Effector memory CD8-positive, alpha-beta T cell (primary cell): ENCODE measurements around the gene CCDC85C.

ENCODE experiments used
- ATAC-seq: fragments of 150-1000 bp; cut with Tn5 transposase; replicated peaks from 2 replicates; pipeline ENCODE4 v1.10.0; 2021; ENCODE audit warnings: mild to moderate bottlenecking, moderate library complexity
- DNase-seq, 3 experiments: peaks; one replicate each; pipeline ENCODE4 v3.0.0; 2021
- H3K27ac Mint-ChIP-seq, 2 donors: one replicate each; pipeline ENCODE4 v1.8.0; 2022; ENCODE audit warnings: mild to moderate bottlenecking in 2 of 2, mixed read lengths in 2 of 2, moderate library complexity in 2 of 2
- H3K27me3 Mint-ChIP-seq, 2 donors: one replicate each; pipeline ENCODE4 v1.8.0; 2022; ENCODE audit warnings: mixed read lengths in 2 of 2
- H3K36me3 Mint-ChIP-seq: one replicate; pipeline ENCODE4 v1.8.0; 2022; ENCODE audit warnings: mild to moderate bottlenecking, moderate library complexity, mixed read lengths; ENCODE audit not compliant: insufficient read depth
- H3K4me1 Mint-ChIP-seq, 2 donors: one replicate each; pipeline ENCODE4 v1.8.0; 2022; ENCODE audit warnings: low read depth in 2 of 2, mixed read lengths in 2 of 2
- H3K4me3 Mint-ChIP-seq, 2 donors: one replicate each; pipeline ENCODE4 v1.8.0; 2022; ENCODE audit warnings: mild to moderate bottlenecking in 2 of 2, mixed read lengths in 2 of 2, moderate library complexity in 2 of 2
- H3K9me3 Mint-ChIP-seq, 2 donors: one replicate each; pipeline ENCODE4 v1.8.0; 2022; ENCODE audit warnings: mixed read lengths in 2 of 2

CCDC85C gene

DNA sequence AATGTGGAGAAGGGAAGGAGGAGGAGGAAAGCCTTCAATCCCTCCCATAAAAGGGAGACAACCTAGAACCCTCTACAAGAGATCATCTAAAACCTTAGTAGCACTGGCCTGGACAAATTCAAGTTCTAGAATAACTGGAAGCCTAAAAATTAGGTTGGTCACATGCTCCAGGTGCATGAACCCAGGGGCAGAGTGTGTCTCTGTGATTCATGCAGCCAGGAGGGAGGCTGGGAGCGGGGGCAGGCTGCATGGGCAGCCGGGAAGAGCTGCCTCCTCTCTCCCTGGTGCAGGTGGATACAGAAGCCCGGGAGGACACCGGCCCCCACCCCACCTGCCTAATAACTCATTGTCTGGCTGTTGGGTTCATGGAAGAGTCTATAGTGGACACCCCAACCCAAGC is 38.6 kb downstream of the CCDC85C start:
- H3K36me3 Mint-ChIP-seq = peaks cover 4% of the 10 kb centered on the region
- peaks cover 15 to 24% of the 10 kb centered on the region in 2 donors for H3K4me1 Mint-ChIP-seq
- peak overlapping the region in 1 of 2 donors; percentile 17 for H3K27ac Mint-ChIP-seq
- H3K27me3 Mint-ChIP-seq = no peaks in the 10 kb centered on the region
- no peak for ATAC-seq
- no peaks in the 10 kb centered on the region for H3K9me3 Mint-ChIP-seq
- no peak for DNase-seq
- H3K4me3 Mint-ChIP-seq = no peak overlapping the region

DNA sequence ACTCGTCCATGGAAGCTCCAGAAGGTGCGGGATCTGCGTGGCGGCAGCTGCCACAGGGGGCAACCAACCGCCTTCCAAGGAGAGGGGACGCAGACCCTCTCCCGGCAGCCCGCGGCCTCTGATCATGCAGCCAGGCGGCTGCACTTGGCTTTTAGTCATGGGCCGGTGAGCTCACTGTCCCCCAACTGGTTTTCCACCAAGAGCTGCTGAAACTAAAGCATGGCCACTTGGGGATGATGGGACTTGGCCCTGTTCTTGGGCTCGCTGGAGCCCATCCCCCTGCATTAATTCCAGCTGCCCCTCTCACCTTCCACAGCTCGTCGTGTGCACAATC is 39.1 kb downstream of the CCDC85C start:
- DNase-seq = no peak
- Mint-ChIP-seq H3K27me3 (no peaks in the 10 kb centered on the region), H3K36me3 (no peaks in the 10 kb centered on the region), H3K27ac (no peak overlapping the region), H3K4me1 (peaks cover 15 to 22% of the 10 kb centered on the region in 2 donors), H3K4me3 (no peak overlapping the region), H3K9me3 (no peaks in the 10 kb centered on the region)
- ATAC-seq = no peak

DNA sequence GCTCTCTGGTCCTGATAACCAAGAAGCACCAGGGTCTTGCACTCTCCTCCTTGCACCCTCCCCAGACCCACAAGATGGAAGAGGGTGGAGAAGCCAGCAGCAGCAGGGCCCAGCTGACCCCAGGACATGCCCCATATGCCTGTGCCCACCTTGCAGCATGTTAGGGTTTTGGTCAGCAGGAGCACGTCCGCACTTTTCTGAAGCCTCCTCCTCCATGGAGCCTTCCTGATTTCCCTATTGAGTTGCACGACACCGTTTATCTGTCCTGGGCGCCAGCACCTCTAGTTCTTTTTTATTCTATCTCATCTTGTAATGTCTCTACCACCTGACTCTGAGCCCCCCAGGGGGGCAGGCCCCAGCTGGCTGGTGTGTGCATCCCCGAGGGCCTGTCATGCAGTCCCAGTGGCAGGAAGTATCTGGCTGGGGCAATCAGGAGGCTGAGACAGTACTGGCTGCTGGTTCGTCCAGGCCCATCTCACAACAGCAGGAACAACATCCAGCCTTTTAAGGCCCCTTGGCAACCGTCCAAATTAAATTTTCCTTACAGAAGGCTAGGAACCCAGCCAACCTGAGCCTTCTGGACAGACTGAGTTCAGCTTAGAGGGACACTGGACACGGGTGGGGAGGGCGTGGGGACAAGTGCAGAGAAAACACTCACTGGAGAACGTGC is 39.6 kb downstream of the CCDC85C start:
- DNase-seq (no peak), ATAC-seq (no peak)
- H3K36me3 Mint-ChIP-seq = no peaks in the 10 kb centered on the region
- no peak overlapping the region for H3K27ac Mint-ChIP-seq
- no peak overlapping the region for H3K4me3 Mint-ChIP-seq
- peaks cover 11 to 20% of the 10 kb centered on the region in 2 donors for H3K4me1 Mint-ChIP-seq
- no peaks in the 10 kb centered on the region for H3K9me3 Mint-ChIP-seq
- no peaks in the 10 kb centered on the region for H3K27me3 Mint-ChIP-seq

DNA sequence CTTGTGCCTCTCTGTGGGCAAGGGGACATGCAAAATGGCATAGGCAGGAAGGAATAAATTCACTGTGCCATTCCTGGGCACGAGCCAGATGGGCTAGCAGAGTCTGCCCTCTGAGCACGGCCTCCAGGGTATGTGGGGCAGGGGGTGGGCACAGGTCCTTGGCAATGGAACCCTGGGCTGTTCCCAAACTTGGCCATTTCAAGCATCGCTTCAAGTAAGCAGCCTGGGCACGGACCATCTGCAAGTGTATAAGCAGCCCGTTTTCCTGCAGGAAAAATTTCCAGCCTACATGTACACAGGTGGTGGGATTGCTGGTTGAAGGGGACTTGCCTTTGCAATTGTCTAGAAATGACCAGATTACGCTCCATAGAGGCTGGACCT is 40.3 kb downstream of the CCDC85C start:
- H3K27ac Mint-ChIP-seq = no peak overlapping the region
- peaks cover 6 to 17% of the 10 kb centered on the region in 2 donors for H3K4me1 Mint-ChIP-seq
- H3K9me3 Mint-ChIP-seq = no peaks in the 10 kb centered on the region
- H3K4me3 Mint-ChIP-seq = no peak overlapping the region
- no peaks in the 10 kb centered on the region for H3K36me3 Mint-ChIP-seq
- ATAC-seq (no peak), DNase-seq (no peak)
- no peaks in the 10 kb centered on the region for H3K27me3 Mint-ChIP-seq

DNA sequence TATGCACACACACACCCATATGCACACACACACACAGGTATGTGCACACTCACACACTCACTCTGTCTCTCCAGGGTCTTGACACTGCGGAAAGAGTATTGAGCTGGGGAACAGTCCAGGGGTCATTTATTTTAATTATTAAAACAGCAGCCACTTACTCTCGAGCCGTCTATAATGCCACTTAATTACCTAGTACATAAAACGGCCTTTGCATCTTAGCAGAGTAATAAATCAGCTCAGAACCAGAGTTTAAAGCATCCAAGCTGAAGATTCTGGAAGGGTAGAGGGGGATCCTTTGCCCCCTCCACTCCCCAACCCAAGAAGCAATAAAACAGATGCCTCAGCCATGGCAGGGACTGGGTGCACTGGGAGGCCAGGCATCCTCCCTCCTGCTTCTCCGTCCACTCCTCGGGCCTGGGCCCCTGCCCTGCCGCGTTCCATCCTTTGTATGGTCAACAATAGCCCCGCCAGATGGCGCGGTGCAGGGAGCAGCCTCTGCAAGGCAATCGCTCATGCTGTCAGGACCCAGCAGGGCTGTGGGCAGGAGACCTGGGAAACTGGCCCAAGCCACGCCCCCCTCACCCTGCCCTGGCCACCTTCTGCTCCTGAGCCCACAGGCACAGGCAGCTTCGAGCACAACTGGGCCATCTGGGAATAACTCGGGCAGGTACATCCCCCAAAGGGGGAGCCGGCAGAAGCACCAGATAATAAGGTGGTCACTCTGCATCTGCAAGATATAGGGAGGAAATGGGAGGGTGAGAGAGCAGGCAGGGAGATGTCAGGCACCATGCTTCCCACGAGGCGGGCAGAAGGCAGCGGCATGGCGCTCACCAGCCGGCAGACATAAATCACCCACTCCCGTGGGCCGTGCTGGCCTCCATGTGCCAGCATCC is 40.9 kb downstream of the CCDC85C start:
- peaks cover 6 to 17% of the 10 kb centered on the region in 2 donors for H3K4me1 Mint-ChIP-seq
- ATAC-seq = no peak
- H3K9me3 Mint-ChIP-seq = no peaks in the 10 kb centered on the region
- H3K27me3 Mint-ChIP-seq = no peaks in the 10 kb centered on the region
- no peaks in the 10 kb centered on the region for H3K36me3 Mint-ChIP-seq
- H3K4me3 Mint-ChIP-seq = no peak overlapping the region
- no peak overlapping the region for H3K27ac Mint-ChIP-seq
- DNase-seq = no peak

DNA sequence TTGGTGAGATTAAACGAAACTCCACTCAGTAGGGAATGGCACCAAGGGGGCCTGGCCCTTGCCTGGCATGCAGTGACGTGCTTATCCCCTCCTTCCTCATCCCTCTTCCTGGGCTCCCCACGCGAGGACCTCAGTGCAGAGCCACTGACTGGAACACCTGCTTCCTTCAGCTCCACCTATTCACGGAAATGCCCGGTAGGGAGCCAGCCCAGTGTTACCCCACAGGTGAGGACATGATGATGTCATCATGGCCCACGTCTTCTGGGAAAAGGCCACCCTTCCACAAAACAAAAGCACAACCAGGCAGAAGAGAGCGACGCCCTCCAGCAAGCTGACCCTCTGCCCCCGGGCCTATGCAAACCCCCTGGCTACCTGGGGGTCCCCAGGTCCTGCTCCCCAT is 42.1 kb downstream of the CCDC85C start:
- H3K4me3 Mint-ChIP-seq = no peak overlapping the region
- no peak for ATAC-seq
- no peaks in the 10 kb centered on the region for H3K27me3 Mint-ChIP-seq
- no peaks in the 10 kb centered on the region for H3K9me3 Mint-ChIP-seq
- H3K4me1 Mint-ChIP-seq = peaks cover 6 to 17% of the 10 kb centered on the region in 2 donors
- DNase-seq = no peak
- H3K27ac Mint-ChIP-seq = no peak overlapping the region
- no peaks in the 10 kb centered on the region for H3K36me3 Mint-ChIP-seq

DNA sequence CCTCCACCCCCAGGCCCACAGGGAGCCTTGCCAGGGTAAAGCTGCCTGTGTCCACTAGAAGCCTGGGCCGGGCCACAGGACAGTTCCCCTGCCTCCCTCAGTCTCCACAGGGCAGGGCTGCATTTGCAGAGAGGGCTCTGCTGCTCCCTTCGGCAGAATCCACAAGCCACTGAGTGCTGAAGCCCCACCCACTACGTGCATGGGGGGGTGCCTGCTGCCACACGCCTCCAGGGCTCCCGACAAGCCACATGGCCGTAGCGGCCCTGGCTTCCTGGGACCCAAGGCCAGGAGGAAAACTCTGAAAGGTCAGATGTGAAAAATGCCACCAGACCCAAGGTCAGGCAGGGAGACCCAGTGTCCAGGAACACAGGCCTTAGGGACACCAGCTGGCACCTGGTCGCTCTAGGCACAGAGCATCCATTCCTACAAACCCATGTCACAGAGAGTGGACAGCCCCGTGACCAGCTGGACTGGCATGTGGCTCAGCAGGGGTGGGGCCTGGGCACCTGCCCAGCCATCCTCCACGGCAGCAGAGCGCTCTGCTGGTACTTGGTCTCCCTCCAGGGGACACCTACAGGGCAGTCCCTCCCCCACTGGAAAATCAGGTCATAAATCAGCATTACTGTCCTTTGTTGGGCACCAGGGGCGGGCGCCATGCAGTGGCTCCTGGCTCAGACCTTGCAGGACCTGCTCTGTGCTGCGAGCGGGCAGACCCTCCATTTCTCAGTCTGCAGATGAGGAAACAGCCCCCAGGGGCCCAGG is 42.9 kb downstream of the CCDC85C start:
- no peak overlapping the region for H3K4me3 Mint-ChIP-seq
- DNase-seq = no peak
- H3K27me3 Mint-ChIP-seq = no peaks in the 10 kb centered on the region
- no peak for ATAC-seq
- no peaks in the 10 kb centered on the region for H3K9me3 Mint-ChIP-seq
- peaks cover 6 to 17% of the 10 kb centered on the region in 2 donors for H3K4me1 Mint-ChIP-seq
- H3K36me3 Mint-ChIP-seq = no peaks in the 10 kb centered on the region
- H3K27ac Mint-ChIP-seq = no peak overlapping the region

DNA sequence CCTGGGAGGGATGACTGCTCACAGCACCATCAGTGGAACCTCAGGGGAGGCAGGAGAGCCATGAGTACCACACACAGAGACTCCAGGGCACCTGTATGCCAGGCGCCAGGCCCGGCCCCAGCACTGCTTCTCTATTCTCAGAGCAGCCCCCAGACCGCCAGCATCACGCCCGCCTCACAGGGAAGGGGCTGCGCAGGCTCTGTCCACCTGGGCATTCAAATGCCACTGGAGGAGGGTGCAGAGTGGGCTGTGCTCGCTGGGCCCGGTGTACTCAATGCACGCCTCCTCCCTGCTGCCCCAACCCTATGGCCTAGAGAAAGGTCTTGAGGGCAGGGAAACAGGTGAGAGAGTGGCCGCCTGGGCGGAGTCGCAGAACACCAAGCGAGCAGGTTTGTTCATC is 43.6 kb downstream of the CCDC85C start:
- ATAC-seq = no peak
- no peak overlapping the region for H3K27ac Mint-ChIP-seq

DNA sequence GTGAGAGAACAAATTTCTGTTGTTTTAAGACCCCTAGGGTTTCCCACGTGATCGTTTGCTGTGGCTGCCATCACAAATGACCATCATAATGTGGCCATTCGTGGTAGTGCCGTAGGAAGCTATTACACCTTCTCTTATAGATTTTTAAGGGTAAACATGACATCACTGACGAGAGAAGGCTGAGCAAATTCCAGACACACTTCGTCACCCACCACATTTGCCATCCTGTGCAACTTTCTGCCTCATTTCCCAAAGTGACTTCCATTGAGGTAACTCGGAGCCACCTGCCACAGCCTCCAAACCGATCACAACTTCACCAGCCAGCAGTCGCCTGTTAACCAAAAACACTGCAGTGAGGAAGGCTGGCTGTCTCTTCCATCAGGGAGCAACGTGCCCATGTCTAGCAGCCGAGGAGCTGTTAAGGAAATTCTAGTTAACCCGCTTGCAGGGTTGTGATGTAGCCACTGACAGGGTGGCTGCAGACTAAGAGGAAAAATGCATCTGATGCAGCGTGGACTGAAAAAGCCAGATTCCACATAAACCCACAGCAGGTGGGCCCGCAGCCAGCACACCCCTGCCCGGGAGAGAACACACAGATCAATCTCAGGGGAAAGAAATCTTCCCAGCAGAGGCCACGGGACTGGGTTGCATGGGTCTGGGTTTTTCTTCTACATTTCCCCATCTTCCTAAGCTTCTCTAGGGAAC is 44.6 kb downstream of the CCDC85C start:
- no peaks in the 10 kb centered on the region for H3K9me3 Mint-ChIP-seq
- no peaks in the 10 kb centered on the region for H3K27me3 Mint-ChIP-seq
- H3K4me3 Mint-ChIP-seq = no peak overlapping the region
- H3K36me3 Mint-ChIP-seq = no peaks in the 10 kb centered on the region
- peak overlapping the region; percentile 29 for H3K27ac Mint-ChIP-seq
- peaks cover 0 to 11% of the 10 kb centered on the region in 2 donors for H3K4me1 Mint-ChIP-seq
- ATAC-seq (no peak), DNase-seq (no peak)

More for the DNA sequence above, 43.6 kb downstream of the CCDC85C start:
- no peak for DNase-seq
- no peaks in the 10 kb centered on the region for H3K36me3 Mint-ChIP-seq
- no peak overlapping the region for H3K4me3 Mint-ChIP-seq
- H3K4me1 Mint-ChIP-seq = peaks cover under 1 to 17% of the 10 kb centered on the region in 2 donors
- H3K27me3 Mint-ChIP-seq = no peaks in the 10 kb centered on the region
- H3K9me3 Mint-ChIP-seq = no peaks in the 10 kb centered on the region

DNA sequence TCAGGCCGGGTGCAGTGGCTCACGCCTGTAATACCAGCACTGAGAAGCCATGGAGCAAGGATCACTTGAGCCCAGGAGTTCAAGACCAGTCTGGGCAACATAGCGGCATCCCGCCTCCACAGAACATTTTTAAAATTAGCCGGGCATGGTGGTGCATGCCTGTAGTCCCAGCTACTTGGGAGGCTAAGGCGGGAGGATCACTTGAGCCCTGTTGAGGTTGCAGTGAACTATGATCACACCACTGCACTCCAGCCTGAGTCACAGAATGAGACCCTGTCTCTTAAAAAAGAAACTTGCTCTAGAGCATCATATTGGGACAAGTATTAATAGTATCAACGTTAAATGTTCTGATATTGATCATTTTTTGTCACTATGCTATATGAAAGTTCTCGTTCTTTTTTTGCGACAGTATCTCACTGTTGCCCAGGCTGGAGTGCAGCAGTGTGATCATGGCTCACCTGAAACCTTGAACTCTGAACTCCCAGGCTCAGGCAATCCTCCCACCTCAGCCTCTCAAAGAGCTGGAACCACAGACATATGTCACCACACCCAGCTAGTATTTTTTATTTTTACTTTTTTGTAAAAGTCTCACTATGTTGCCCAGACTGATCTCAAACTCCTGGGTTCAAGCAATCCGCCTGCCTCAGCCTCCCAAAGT is 47.7 kb downstream of the CCDC85C start:
- Mint-ChIP-seq H3K36me3 (no peaks in the 10 kb centered on the region), H3K4me1 (peaks cover 0 to 2% of the 10 kb centered on the region in 2 donors), H3K27me3 (no peaks in the 10 kb centered on the region), H3K4me3 (no peak overlapping the region), H3K9me3 (no peaks in the 10 kb centered on the region), H3K27ac (peak overlapping the region in 1 of 2 donors; percentile 49)
- DNase-seq = no peak
- no peak for ATAC-seq

DNA sequence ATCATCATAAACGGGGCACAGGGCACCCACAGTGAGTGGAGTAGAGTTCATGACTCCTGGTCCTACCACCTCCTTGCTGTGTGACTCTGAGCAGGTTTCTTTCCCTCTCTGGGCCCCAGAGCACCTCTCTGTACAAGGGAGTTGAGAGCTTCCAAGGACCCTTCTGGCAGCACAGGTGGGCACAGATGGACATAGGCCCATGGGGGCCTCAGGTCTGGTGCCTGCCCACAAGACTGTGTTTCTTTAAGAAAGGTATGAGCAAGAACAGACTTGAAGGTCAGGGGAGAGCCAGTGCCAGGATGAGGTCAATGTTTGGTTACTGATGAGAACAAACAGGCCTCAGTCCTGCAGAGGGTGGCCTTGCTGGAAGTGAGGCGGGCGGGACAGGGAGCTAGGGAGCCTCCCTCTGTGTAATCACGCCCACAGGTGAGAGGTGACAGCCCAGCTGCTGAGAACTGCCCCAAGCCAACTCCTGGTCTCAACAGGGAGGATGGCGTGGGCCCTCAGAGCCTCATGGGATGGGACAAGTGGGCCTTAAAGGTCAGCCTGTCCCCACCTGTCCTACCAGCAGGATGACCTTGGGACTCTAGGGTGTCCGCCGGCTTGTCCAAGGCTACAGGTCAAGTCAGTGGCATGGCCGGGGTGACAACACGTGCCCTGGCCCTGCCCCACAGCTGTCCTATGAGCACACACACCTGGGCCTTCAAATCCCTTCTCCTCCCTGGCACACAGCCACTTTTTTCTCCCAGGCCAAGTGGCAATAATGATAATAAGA is 49.1 kb downstream of the CCDC85C start:
- ATAC-seq (no peak), DNase-seq (no peak)
- Mint-ChIP-seq H3K4me3 (no peak overlapping the region), H3K27ac (no peak overlapping the region), H3K4me1 (peaks cover 9 to 11% of the 10 kb centered on the region in 2 donors), H3K36me3 (no peaks in the 10 kb centered on the region), H3K27me3 (no peaks in the 10 kb centered on the region), H3K9me3 (no peaks in the 10 kb centered on the region)

DNA sequence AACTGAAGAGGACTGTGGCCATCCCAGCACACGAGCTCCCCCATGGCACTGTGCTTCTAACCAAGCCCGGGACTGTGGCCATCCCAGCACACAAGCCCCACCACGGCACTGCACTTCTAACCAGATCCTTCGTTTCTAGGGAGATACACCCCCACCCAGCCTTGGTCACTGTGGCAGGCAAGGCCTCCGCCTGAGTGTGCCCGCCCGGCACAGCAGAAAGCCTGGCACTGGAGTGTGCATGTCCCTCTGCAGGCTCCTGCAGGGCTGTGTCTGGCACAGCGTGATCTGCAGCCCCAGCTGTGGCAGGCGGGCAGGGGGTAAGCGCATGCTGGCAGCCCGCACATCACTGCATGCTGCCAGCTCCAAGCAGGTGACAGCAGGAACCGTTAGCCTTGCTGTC is 49.8 kb downstream of the CCDC85C start:
- Mint-ChIP-seq H3K36me3 (no peaks in the 10 kb centered on the region), H3K27me3 (no peaks in the 10 kb centered on the region), H3K4me1 (peaks cover 10 to 11% of the 10 kb centered on the region in 2 donors), H3K4me3 (no peak overlapping the region), H3K27ac (no peak overlapping the region), H3K9me3 (no peaks in the 10 kb centered on the region)
- no peak for DNase-seq
- no peak for ATAC-seq
